Stimulated activated naive B cell treated with anti-CD40 and anti-IgM and Interleukin-4, amounts not matched to agents 10 μg/mL and 1 μg/mL and 100 μg/mL, for 72 hours (primary cell): Measurements from ENCODE around the gene ATG9A.

Source experiments
- ATAC-seq, 2 donors: fragments of 150-1000 bp; cut with Tn5 transposase; replicated peaks; 2 replicates each; pipeline ENCODE4 v1.10.0; 2021; ENCODE audit warnings: moderate library complexity in 1 of 2
- DNase-seq: peaks from one replicate; pipeline ENCODE4 v3.0.0; 2021
- H3K27ac Mint-ChIP-seq: one replicate; pipeline ENCODE4 v1.8.0; 2022; ENCODE audit warnings: mild to moderate bottlenecking, mixed read lengths
- H3K27me3 Mint-ChIP-seq, 2 donors: one replicate each; pipeline ENCODE4 v1.8.0; 2022; ENCODE audit warnings: mixed read lengths in 2 of 2
- H3K36me3 Mint-ChIP-seq, 2 donors: one replicate each; pipeline ENCODE4 v1.8.0; 2022; ENCODE audit warnings: mixed read lengths in 2 of 2, mild to moderate bottlenecking in 1 of 2
- H3K4me1 Mint-ChIP-seq, 2 donors: one replicate each; pipeline ENCODE4 v1.8.0; 2022; ENCODE audit warnings: mixed read lengths in 2 of 2, mild to moderate bottlenecking in 1 of 2
- H3K4me3 Mint-ChIP-seq, 2 donors: one replicate each; pipeline ENCODE4 v1.8.0; 2022; ENCODE audit warnings: mild to moderate bottlenecking in 2 of 2, mixed read lengths in 2 of 2, moderate library complexity in 1 of 2
- H3K9me3 Mint-ChIP-seq, 2 donors: one replicate each; pipeline ENCODE4 v1.8.0; 2022; ENCODE audit warnings: mixed read lengths in 2 of 2, mild to moderate bottlenecking in 1 of 2

ATG9A gene, protein sequence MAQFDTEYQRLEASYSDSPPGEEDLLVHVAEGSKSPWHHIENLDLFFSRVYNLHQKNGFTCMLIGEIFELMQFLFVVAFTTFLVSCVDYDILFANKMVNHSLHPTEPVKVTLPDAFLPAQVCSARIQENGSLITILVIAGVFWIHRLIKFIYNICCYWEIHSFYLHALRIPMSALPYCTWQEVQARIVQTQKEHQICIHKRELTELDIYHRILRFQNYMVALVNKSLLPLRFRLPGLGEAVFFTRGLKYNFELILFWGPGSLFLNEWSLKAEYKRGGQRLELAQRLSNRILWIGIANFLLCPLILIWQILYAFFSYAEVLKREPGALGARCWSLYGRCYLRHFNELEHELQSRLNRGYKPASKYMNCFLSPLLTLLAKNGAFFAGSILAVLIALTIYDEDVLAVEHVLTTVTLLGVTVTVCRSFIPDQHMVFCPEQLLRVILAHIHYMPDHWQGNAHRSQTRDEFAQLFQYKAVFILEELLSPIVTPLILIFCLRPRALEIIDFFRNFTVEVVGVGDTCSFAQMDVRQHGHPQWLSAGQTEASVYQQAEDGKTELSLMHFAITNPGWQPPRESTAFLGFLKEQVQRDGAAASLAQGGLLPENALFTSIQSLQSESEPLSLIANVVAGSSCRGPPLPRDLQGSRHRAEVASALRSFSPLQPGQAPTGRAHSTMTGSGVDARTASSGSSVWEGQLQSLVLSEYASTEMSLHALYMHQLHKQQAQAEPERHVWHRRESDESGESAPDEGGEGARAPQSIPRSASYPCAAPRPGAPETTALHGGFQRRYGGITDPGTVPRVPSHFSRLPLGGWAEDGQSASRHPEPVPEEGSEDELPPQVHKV

DNA sequence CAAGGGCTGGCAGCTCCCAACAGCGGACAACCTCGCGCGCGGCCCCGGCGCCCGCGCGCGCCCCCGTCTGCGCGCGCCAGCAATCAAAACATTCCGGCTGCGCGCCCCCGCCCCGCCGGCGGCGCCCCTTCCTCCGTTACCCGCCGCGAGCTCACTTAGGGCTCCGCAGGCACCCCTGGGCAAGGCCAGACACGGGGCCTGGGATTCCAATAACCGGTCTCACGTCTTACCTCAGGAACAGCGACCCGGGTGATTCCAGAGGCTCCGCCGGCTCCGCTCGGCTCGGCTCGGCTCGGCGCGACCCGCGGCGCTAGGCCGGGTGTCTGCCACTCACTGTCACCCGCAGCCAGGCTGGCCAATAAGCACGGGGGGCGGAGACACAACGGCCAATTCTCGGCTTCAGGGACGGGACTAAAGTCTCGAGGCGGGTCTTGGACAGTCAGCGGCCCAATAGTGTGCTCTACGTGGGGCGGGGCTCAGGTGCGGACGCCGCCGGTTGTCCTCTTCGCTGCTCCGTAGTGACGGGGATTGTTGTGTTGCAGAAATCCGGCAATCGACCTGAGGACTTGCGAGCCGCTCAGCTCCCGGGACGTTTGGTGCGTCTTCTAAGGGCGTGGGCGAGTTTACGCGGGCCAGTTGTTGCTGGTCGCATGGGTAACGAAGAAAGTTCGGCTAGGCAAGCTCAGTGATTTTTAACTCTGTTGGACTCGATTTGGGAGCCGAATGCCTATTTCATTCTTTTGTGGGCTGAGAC lies at the start of gene ATG9A, which contains the start of gene ANKZF1:
TSS of gene ATG9A (minus strand) at position 332 of the 754 bp plus-strand sequence. CDS start 1,612 bp downstream, outside the sequence.
TSS of gene ANKZF1 (plus strand) at position 502 of the 754 bp plus-strand sequence. CDS start 452 bp downstream, outside the sequence.
- no peaks in the 10 kb centered on the region for H3K27me3 Mint-ChIP-seq
- peaks cover 18 to 40% of the 10 kb centered on the region in 2 donors for H3K4me1 Mint-ChIP-seq
- H3K4me3 Mint-ChIP-seq = peak within 1 kb of the TSS; percentile 97 to 98
- DNase-seq (peak; percentile 99), ATAC-seq (peak; percentile 97 to 98)
- no peaks in the 10 kb centered on the region for H3K9me3 Mint-ChIP-seq
- H3K27ac Mint-ChIP-seq = peak within 1 kb of the TSS; percentile 98
- peaks cover 30 to 41% of the 10 kb centered on the region in 2 donors for H3K36me3 Mint-ChIP-seq

DNA sequence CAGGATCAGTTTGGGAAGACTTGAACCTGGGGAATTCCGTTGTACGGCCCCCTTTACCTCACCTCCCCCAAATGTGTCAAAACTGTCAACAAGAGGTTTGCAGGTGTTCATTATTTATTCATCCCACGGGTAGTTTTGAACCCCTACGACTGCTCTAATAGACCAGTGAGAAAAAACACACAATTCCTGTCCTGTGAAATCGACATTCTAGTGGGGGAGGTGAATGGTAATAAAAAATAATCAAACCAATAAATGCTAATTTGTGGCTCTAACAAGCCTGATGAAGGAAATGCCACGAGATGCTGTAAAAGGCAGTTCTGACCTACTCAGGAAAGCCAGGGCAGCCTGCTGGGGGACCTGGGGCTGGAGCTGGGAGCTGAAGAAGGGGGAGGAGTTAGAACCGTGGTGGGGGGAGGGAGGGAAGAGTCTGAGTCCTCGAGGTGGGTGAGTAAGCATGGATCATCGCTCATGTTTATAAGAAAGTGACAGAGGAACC lies 49.3 kb upstream of the ATG9A start:
- H3K9me3 Mint-ChIP-seq = no peaks in the 10 kb centered on the region
- peaks cover 41 to 56% of the 10 kb centered on the region in 2 donors for H3K4me1 Mint-ChIP-seq

DNA sequence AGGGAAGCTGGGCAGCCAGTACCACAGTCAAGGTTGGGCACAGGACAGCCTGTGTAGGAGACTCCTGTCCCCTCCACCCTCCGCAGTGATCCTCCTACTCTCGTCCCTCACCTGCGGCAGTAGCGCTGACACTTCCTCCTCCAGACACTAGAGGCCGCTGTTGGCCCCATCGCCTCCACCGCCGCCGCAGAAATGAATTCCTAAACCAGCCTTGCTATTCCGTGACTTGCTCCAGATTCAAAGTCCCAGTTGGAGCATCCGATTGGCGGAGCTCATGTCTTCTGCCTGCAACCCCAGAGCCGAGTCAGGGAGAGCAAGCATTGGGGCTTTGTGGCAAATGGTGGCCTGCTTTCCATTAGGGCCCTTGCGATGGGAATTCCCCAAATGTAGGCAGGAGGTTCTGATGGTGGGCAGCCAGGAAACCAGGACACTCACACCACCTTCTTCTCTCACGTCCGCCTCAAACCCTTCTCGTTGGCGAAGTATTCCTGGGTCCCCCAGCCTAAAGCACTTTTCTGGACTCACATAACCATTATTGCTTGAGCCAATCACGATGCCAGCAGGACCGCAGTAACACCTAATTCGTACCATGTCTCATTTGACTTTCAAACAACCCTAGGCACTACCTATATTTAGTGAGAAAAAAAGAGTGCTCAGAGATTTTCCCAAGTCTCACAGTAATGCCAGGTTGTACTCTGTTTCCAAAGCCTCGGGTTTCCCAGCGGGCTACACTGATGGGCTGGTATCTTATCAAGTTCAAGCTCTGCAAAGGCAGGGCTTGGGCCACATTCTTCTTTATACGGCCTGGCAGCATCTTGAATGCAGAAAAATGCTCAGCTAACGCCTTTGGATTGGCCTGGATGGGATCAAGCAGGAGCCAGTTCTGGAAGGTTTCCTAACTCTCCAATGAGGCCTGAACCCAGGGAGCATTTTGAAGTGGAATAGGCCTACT lies 48.5 kb upstream of the ATG9A start:
- H3K27me3 Mint-ChIP-seq = no peaks in the 10 kb centered on the region
- peak; percentile 70 for DNase-seq
- no peaks in the 10 kb centered on the region for H3K9me3 Mint-ChIP-seq
- peak overlapping the region; percentile 91 to 98 for H3K4me3 Mint-ChIP-seq
- peak; percentile 17 to 22 for ATAC-seq
- peaks cover 37 to 51% of the 10 kb centered on the region in 2 donors for H3K4me1 Mint-ChIP-seq
- H3K36me3 Mint-ChIP-seq = peaks cover 18 to 27% of the 10 kb centered on the region in 2 donors
- H3K27ac Mint-ChIP-seq = peak overlapping the region; percentile 98

More for the DNA sequence above, 49.3 kb upstream of the ATG9A start:
- peak; percentile 7 to 10 for ATAC-seq
- H3K27me3 Mint-ChIP-seq = no peaks in the 10 kb centered on the region
- DNase-seq = peak; percentile 18
- H3K36me3 Mint-ChIP-seq = peaks cover 24 to 33% of the 10 kb centered on the region in 2 donors
- peak overlapping the region; percentile 91 to 98 for H3K4me3 Mint-ChIP-seq
- peak overlapping the region; percentile 98 for H3K27ac Mint-ChIP-seq

DNA sequence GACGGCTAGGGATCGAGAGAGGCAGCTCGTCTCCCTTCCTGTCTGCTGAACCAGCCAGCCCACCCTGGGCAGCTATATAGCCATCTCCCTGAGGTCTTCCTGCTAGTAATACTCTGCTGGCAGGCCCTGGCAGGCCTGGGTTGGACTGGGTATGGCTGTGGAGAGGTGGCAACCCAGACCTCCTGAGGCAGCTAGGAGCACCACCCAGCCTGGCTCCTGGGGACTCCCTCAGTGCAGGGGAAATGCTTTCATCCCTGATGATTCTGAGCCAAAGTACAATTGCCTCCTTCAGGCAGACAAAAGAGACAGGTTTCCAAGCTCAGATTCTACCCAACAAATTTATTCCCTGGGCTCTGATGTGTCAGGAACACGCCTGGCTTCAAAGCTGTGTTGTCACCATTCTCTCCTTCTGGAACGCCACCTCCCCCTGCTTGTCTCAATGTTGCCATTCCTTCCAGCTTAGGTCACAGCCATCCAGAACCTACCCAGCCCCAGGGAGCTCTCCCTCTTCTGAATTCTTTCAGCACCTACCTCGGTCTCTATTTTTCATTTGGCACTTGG lies 45.0 kb upstream of the ATG9A start:
- no peak for ATAC-seq
- Mint-ChIP-seq H3K4me3 (no peak overlapping the region), H3K27ac (no peak overlapping the region), H3K9me3 (no peaks in the 10 kb centered on the region), H3K27me3 (no peaks in the 10 kb centered on the region), H3K36me3 (no peaks in the 10 kb centered on the region), H3K4me1 (peaks cover 16 to 22% of the 10 kb centered on the region in 2 donors)
- no peak for DNase-seq

DNA sequence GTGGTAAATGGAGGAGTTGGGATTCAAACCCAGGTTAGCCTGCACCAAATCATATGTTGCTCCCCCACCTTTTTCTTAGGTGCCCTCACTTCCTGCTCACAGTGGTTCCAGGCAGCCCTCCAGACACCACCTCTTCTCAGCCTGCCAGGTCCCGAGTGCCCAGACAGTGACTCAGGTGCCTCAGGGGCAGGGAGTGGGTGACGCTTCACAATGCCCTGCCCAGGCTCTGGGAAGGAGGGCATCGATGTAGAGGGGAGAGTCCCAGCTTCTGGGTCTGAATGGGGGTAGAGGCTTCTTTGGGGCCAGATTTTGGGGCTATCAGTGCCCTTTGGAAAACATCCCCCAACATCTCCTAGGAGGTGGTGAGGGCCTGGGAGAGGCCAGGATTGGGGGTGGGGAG lies 44.5 kb upstream of the ATG9A start:
- no peak overlapping the region for H3K4me3 Mint-ChIP-seq
- peaks cover 16 to 21% of the 10 kb centered on the region in 2 donors for H3K4me1 Mint-ChIP-seq
- no peaks in the 10 kb centered on the region for H3K36me3 Mint-ChIP-seq
- no peaks in the 10 kb centered on the region for H3K9me3 Mint-ChIP-seq
- DNase-seq (no peak), ATAC-seq (no peak)
- no peak overlapping the region for H3K27ac Mint-ChIP-seq
- no peaks in the 10 kb centered on the region for H3K27me3 Mint-ChIP-seq

DNA sequence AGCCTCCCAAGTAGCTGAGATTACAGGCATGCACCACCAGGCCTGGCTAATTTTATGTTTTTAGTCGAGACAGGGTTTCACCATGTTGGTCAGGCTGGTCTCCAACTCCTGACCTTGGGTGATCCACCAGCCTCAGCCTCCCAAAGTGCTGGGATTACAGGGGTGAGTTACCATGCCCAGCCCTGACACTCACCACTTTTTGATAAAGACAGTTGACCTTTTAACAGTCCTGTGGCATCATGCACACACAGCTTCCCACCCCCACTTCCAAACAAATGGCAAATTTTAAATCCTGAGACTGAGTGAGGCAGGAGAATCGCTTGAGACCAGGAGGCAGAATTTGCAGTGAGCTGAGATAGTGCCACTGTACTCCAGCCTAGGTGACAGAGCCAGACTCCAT lies 43.6 kb upstream of the ATG9A start:
- Mint-ChIP-seq H3K27me3 (no peaks in the 10 kb centered on the region), H3K4me1 (peaks cover 6 to 12% of the 10 kb centered on the region in 2 donors), H3K36me3 (no peaks in the 10 kb centered on the region), H3K27ac (no peak overlapping the region), H3K9me3 (no peaks in the 10 kb centered on the region), H3K4me3 (no peak overlapping the region)
- ATAC-seq (no peak), DNase-seq (no peak)

DNA sequence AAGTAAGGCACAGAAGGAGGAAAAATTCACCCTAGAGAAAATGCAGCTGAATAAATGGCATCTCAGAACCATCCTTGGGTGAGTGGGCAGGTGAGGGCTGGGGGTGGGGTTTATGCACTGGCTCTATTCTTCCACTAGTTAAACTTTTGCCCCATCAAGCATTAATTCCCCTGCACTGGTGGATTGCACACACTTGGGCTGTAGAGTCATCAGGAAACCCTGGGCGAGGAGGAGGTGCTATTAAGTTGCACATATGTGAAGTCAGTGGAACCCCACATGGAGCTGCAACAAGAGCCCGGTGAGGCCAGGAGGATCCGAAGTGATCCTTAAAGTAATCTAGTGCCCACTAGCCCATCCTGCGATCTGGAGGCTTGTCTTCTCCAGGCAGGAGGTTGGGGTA lies 42.9 kb upstream of the ATG9A start:
- Mint-ChIP-seq H3K9me3 (no peaks in the 10 kb centered on the region), H3K27me3 (no peaks in the 10 kb centered on the region), H3K36me3 (no peaks in the 10 kb centered on the region), H3K4me3 (no peak overlapping the region), H3K27ac (no peak overlapping the region), H3K4me1 (peaks cover 1 to 5% of the 10 kb centered on the region in 2 donors)
- DNase-seq (no peak), ATAC-seq (no peak)

DNA sequence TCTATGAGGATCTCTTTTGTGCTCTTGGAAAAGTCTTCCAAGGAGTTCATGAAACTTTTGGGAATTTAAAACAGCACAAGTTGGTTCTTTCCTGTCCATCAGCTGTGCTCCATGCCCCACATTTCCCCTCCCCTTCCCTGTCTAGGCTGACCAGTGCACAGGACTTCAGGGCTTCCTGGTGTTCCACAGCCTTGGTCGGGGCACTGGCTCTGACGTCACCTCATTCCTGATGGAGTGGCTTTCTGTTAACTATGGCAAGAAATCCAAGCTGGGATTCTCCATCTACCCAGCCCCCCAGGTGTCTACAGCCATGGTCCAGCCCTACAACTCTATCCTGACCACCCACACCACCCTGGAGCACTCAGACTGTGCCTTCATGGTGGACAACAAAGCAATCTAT lies 41.6 kb upstream of the ATG9A start:
- Mint-ChIP-seq H3K27ac (no peak overlapping the region), H3K4me1 (no peaks in the 10 kb centered on the region), H3K9me3 (no peaks in the 10 kb centered on the region), H3K36me3 (no peaks in the 10 kb centered on the region), H3K4me3 (no peak overlapping the region), H3K27me3 (no peaks in the 10 kb centered on the region)
- no peak for ATAC-seq
- no peak for DNase-seq

DNA sequence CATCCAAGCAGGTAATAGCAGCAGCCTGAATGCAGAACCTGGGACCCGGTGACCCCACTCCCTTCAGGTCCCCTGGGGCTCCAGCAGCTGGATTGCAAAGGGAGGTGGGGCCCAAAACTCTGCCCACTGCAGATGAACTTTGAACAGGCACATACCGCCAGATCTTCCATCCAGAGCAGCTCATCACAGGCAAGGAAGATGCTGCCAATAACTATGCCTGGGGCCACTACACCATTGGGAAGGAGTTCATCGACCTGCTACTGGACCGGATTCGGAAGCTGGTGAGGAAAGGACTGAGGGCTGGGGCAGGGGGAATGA lies 40.6 kb upstream of the ATG9A start:
- Mint-ChIP-seq H3K36me3 (no peaks in the 10 kb centered on the region), H3K9me3 (no peaks in the 10 kb centered on the region), H3K27ac (no peak overlapping the region), H3K4me3 (no peak overlapping the region), H3K27me3 (no peaks in the 10 kb centered on the region), H3K4me1 (no peaks in the 10 kb centered on the region)
- no peak for ATAC-seq
- DNase-seq = no peak

DNA sequence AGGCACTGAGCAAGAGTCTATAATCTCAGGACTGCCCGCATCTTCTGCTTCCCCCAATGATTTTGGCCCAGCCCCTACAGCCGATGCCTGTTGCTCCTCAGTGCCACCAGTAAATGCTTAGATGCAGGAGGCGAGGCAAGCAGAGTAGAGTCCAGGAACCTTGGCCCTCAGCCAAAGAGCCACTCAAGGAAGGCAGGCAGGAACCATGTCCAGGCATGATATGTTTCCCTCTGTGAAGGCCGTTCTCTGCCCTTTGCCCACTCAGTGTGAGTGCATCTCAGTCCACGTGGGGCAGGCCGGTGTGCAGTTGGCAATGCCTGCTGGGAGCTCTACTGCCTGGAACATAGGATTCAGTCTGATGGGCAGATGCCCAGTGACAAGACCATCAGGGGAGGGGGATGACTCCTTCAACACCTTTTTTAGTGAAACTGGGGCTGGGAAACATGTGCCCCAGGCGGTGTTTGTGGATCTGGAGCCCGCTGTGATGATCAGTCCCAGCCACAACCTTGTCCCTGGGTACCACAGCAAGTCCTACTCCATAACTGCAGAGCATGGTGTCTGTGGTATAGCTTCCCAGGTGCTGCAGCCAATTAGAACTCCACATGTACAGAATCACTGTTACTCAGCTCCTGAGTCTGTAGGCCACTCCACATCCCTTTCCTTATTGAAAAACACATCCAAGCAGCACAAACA lies 40.1 kb upstream of the ATG9A start:
- DNase-seq (no peak), ATAC-seq (no peak)
- no peaks in the 10 kb centered on the region for H3K27me3 Mint-ChIP-seq
- H3K9me3 Mint-ChIP-seq = no peaks in the 10 kb centered on the region
- no peak overlapping the region for H3K4me3 Mint-ChIP-seq
- no peak overlapping the region for H3K27ac Mint-ChIP-seq
- no peaks in the 10 kb centered on the region for H3K4me1 Mint-ChIP-seq
- no peaks in the 10 kb centered on the region for H3K36me3 Mint-ChIP-seq

DNA sequence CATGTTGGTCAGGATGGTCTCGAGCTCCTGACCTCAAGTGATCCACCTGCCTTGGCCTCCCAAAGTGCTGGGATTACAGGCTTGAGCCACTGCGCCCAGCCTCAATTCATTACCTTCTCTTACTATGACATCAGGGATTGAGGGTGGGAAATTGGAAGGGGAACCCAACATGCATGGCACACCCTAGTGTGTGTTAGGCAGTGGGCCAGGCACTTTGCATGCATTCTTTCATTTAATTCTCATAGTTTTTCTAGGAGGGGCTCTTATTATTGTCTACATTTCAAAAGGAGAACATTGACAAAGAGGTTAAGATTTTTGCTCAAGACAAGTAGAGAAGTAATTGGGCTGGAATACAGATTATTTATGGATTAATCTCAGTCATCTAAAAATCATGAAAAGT lies 38.9 kb upstream of the ATG9A start:
- no peak overlapping the region for H3K27ac Mint-ChIP-seq
- DNase-seq = no peak
- H3K27me3 Mint-ChIP-seq = no peaks in the 10 kb centered on the region
- no peak overlapping the region for H3K4me3 Mint-ChIP-seq
- no peaks in the 10 kb centered on the region for H3K36me3 Mint-ChIP-seq
- H3K9me3 Mint-ChIP-seq = no peaks in the 10 kb centered on the region
- H3K4me1 Mint-ChIP-seq = no peaks in the 10 kb centered on the region
- ATAC-seq = no peak

DNA sequence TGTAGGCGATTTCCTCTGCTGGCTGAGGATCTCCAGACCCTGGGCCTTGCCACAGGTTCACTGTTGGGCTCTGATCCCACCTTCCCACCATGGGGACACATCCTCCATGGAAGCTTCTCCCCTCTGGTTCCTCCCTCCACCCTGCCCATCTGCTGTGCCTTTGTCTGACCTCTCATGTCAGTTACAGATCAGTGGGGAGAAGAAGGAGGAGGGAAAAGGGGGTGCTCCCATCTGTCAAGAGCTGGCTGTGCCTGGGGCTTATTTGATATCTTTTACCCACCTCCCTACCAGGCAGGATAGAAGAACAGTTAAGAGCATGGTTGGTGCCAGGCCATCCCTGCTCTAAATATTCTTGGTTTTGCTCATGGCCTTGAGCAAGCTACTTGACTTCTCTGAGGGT lies 37.5 kb upstream of the ATG9A start:
- Mint-ChIP-seq H3K27me3 (no peaks in the 10 kb centered on the region), H3K36me3 (no peaks in the 10 kb centered on the region), H3K4me1 (no peaks in the 10 kb centered on the region), H3K9me3 (no peaks in the 10 kb centered on the region), H3K4me3 (no peak overlapping the region), H3K27ac (no peak overlapping the region)
- ATAC-seq (no peak), DNase-seq (no peak)
